Fibroblast of pulmonary artery (primary cell): Measurements from ENCODE around the gene KMT2E.
"Not testable (repeated sequence)": the region's sequence is repeated elsewhere in the genome, so short reads cannot be mapped to it uniquely, and the experiment has no call there.

ENCODE experiments used
- DNase-seq: peaks from one replicate; pipeline ENCODE4 v3.0.0-alpha.2; 2010; ENCODE audit warnings: low read depth
- H3K4me3 ChIP-seq: replicated peaks from 2 replicates; pipeline ENCODE4 v1.5.1; 2011; ENCODE audit warnings: low read depth, mild to moderate bottlenecking, control low read depth, low read length, moderate library complexity
- TF ChIP-seq, protein P1 (sequence below): IDR thresholded peaks from 2 replicates; pipeline ENCODE4 v1.5.1; 2011; ENCODE audit warnings: mild to moderate bottlenecking, control low read depth, low read length, inconsistent platforms; ENCODE audit errors: missing control alignments

The KMT2E gene

DNA sequence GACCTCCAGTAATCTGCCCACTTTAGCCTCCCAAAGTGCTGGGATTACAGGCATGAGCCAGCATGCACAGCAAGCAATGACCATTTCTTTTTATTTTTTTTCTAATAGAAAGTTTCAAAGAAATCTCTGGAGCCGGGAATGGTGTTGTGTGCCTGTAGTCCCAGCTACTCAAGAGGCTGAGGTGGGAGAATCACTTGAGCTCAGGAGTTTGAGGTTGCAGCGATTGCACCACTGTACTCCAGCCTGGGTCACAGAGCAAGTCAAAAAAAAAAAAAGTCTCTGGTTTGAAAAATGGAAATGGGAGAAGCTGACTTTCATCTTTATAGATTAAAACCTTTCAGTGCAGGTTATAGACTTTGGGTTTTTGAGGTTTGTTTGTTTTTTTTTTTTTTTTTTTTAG, 44.8 kb upstream of the KMT2E start:
- H3K4me3 ChIP-seq = no peak overlapping the region
- TF ChIP-seq, protein P1, sequence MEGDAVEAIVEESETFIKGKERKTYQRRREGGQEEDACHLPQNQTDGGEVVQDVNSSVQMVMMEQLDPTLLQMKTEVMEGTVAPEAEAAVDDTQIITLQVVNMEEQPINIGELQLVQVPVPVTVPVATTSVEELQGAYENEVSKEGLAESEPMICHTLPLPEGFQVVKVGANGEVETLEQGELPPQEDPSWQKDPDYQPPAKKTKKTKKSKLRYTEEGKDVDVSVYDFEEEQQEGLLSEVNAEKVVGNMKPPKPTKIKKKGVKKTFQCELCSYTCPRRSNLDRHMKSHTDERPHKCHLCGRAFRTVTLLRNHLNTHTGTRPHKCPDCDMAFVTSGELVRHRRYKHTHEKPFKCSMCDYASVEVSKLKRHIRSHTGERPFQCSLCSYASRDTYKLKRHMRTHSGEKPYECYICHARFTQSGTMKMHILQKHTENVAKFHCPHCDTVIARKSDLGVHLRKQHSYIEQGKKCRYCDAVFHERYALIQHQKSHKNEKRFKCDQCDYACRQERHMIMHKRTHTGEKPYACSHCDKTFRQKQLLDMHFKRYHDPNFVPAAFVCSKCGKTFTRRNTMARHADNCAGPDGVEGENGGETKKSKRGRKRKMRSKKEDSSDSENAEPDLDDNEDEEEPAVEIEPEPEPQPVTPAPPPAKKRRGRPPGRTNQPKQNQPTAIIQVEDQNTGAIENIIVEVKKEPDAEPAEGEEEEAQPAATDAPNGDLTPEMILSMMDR = no peak
- DNase-seq = no peak

DNA sequence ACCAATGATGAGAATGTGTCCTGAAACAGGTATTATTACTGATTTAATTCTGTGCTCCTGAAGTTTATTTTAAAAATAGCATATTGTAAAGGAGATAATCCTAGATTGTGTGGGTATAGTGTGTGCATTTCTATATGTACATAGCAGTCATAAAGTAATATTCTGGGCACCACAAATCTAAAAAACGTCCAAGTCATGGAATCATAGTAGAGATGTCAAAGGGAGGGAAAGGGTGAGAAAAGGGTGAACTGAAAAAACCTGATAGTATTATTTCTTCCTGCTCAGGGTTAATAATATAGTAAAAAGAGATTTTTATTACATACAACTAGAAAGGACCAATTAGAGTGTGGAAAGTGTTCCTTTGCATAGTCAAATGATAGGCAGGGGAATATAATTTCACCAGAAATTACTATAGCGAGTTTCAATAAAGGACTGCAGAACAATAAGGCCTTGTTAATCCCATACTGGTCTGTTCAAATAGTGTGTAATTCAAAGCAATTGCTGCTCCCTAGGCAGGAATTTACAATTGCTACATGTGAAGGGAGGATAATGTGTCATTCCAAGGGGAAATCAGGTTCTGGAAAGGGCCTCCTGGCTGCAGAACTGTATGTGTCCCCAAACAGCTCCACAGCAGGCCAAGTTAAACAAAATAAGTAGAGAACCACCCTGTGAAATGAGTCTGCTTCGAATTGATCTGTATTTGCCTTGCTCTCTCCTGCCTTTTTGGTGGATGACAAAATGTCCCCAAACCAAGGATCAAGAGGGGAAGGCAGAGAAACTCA, 42.5 kb upstream of the KMT2E start:
- DNase-seq = peak; percentile 73

DNA sequence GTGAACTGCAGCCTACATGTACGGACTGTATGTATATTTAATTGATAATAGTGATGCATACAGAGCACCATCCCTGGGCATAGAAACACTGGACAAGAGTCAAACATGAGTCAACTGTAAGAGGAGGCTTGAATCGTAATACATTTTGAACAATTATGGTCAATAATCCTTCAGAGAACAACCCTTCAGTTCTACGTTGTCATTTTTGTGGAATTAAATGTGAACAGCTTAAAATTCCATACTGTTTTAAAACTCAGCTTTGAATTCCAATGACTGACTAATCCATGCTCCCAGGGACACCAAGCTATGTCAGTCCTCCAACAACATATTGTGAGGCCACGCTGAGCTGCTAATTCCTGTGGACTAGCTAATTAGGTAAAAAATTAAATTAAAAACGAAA, 41.5 kb upstream of the KMT2E start:
- DNase-seq = peak; percentile 40
- no peak overlapping the region for H3K4me3 ChIP-seq
- TF ChIP-seq, protein P1 = no peak

More for the DNA sequence above, 42.5 kb upstream of the KMT2E start:
- TF ChIP-seq, protein P1 = peak; percentile 5
- no peak overlapping the region for H3K4me3 ChIP-seq

DNA sequence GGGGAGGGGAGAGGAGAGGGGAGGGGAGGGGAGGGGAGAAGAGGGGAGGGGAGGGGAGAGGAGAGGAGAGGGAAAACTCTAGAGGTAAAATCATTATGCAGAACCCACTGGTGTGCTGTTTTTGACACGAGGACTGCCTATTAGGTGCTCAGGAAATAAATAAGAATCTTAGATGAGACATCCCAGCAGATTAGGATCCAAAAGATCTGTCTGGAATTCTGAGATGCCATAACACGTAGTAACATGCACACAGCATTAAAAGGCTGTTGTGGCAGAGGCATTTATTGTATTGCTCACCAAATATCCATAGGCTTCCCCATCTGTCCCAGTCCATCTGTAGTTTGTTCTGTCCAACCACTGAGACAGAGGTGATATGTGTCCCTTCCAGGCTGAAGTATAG, 40.8 kb upstream of the KMT2E start:
- H3K4me3 ChIP-seq = no peak overlapping the region
- no peak for DNase-seq
- TF ChIP-seq, protein P1 = no peak

DNA sequence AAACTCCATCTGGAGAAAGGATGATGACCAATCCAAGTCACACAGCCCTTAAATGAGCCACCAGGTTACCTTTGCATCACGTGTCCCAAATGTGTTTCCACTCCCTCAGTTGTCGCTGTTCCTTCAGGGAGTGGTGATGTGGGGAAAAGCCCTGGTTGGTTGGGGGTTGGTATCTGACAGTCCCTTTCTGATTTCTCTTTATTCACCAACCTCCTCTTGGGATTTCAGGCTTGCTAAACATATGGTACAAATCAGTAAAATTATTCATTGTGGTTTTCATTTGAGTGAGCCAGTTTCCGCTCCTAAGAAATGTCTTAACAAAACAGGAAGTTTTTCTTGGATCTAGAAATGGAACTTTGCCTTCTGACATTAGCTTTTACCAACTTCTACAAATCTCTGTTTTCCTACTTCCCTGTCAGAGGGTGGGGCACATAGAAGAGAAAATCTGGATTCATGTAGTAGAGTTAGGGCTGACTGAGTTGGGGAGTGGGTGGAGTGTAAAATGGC, 40.0 kb upstream of the KMT2E start:
- peak; percentile 94 for DNase-seq
- no peak overlapping the region for H3K4me3 ChIP-seq
- TF ChIP-seq, protein P1 = no peak

DNA sequence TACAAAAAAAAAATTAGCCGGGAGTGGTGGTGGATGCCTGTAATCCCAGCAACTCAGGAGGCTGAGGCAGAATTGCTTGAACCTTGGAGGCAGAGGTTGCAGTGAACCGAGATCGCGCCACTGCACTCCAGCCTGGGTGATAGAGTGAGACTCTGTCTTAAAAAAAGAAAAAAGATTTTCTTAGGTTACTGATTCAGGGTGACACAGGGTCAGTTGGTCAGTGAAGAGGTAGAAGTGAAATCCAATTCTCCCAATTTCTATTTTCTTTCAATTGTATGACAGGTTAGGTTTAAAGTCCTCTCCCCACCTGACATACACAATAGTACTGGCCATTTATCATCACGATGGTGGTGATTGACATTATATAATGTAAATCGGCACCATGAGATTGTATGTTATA, 38.5 kb upstream of the KMT2E start:
- not testable (repeated sequence) for H3K4me3 ChIP-seq, DNase-seq

DNA sequence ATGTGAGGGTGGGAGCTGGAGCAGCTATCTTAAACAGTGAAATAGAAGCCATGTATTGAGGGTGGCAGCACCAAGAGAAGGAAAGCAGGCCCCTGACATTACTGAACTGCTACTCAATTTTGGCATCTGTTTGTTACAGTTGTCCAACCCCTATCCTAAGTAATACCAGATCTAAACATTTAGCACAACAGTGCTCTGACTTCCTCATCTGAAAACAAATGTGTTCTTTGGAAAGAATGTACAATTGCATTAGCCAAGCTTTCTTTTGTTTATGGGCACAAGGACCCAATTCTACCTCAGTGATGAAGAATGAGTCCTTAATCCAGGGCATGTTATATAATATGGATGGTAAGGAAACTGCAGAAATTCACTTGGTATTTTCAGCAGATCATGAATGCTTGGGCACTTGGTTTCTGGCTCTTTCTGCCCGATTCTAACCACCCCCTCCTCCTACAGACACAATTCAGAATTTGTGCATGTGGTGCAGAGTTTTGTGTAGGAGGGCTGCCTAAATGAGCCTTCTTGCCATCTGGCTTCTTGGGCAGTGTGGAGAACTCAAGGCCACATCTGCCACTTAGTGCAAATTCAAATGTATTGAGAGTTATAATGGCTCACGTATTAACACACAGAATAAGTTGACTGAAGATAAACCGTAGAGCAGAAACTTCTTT, 36.9 kb upstream of the KMT2E start:
- TF ChIP-seq, protein P1 = no peak

More for the DNA sequence above, 36.9 kb upstream of the KMT2E start:
- H3K4me3 ChIP-seq = no peak overlapping the region
- no peak for DNase-seq
